NCI-H1048 (cell line): ENCODE data around the gene RPS6KA2.
"Not testable (repeated sequence)": the region's sequence is repeated elsewhere in the genome, so short reads cannot be mapped to it uniquely, and the experiment has no call there.

Experiments
- DNase-seq: peaks from one replicate; lab custom pipeline; 2025; lab: John Stamatoyannopoulos, UW

The RPS6KA2 gene

DNA sequence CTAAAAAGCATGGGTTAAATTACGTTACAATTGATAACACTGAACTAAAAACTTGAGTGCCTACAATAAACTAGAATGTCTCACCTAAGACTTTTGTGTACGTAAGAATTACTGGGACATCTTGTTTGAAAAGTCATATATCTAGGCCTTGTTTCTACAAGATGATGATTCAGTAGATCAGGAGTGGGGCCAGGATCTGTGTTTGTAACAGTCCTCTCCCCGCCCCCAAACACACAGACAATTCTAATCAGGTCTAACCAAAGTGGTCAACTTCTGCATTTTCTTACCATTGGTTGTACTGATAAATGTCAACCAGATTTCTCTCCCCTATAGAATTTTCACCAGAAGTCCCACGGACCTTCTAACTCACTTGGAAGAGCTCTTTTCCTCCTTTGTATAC, 97.5 kb downstream of the RPS6KA2 start:
- no peak for DNase-seq

DNA sequence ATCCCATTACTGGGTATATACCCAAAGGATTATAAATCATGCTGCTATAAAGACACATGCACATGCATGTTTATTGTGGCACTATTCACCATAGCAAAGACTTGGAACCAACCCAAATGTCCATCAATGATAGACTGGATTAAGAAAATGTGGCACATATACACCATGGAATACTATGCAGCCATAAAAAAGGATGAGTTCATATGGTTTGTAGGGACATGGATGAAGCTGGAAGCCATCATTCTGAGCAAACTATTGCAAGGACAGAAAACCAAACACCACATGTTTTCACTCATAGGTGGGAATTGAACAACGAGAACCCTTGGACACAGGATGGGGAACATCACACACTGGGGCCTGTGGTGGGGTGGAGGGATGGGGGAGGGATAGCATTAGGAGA, 98.0 kb downstream of the RPS6KA2 start:
- DNase-seq: not testable (repeated sequence)

GRCh38 chr6:166527849-166528248, 99.2 kb downstream of the RPS6KA2 start:
- DNase-seq: no peak

DNA sequence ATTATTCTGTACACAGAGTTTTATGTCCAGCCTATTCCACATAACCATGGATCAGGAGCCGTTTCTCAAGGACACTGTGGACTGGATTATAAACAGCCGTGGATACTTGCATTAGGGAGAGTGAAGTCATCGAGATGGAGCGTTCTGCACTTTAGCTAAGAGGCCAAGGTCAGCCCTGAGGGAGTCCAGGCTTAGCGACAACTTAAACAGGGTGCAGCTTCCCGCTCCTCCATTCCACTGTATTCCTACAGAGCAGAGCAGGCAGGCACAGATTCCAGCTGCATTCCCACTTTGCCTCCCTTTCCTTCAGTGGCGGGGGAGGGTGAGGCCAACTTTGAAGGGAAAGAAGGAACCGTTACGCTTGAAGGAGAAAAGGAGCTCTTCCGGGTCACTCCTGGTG, 100.1 kb downstream of the RPS6KA2 start:
- no peak for DNase-seq

DNA sequence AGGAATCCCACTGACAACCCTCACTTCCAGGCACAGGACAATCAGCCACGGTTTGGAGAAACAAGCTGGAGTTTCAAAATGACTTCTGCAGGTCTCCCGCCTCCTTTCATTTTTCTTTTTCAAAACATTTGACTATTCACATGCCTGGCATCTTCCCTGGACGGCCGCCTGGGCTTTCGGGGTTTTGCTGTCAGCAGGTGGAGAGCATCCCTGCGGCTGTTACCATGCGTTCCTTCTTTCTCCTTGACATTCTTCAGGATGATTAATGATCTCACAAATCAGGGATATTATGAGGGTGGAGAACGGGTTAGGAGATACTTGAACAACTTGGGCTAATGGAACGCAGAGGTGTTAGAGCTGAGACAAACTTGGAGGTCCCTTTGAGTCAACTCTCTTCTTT, 101.5 kb downstream of the RPS6KA2 start:
- no peak for DNase-seq

DNA sequence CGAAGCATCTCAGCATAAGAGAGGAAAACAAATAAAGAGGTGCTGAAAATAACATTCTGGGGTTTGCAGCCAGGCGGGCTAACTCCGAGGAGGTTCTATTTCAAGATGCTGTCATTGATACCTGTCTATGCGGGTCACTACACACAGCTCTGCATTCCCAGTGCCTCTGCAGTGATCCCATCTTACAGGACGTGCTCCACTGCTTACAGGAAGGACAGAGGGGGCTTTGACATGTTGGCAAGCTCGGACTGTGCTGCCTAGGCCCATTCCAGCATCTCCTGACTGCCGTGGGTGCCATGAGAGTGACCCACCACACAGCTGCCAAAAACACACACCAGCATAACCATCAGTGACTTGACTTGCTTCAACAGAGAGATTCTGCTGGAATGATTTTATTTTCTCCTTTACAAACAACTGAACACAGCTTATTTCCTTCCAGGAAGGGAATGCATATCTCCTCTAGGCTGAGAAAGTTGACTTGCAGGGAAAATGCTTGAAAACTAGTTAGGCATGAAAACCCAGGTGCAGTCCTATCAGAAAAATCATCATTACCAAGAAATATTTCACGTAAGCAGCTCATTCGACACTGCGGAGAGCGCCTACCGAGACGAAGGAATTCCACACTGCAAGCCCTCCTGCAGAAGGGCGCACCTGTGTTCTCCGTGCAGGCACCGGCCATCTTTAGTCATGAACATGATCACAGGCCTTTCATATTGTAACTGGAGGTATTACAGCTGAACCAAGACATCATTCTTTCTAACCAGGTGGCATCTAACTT, 103.1 kb downstream of the RPS6KA2 start:
- no peak for DNase-seq

DNA sequence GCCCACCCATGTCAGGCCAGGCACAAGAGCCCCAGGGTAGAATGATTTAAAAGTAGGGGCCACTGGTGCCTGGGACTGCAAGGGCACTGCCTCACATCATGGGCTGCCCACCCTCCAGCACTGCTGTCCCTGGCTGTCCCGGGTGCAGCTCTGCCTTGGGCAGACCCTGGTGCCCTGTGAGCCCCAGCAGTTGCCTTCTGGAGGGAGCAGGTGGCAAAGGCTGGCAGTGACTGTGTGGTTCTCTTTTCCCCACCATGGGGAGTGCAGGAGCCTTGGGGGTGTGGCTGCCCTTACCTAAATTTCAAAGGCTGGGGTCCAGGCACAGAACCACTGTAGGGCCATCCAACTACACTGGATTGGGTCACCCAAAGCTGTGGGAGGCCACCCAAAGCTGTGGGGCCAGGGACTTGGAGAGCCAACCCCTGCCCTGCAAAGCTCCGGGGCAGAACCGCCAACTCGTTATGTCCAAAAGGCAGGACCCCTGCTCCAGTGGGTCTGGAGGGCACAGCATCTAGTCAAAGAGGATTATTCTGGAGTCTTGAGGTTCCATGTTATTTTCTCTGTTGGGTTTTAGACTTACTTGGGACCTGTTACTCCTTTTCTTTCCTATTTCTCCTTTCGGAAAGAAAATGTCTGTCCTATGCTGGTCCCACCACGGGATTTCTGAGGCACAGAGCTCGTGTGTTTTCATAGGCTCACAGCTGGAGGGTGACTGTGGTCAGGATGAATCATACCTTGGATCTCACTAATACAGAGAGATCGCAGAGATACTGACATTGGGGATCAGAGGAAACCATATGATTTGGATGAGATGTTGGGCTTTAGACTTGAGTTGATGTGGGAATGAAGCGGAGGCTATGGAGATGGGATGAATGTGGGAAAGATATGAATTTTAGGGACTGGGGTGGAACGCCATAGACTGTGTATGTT, 105.9 kb downstream of the RPS6KA2 start:
- DNase-seq: no peak

DNA sequence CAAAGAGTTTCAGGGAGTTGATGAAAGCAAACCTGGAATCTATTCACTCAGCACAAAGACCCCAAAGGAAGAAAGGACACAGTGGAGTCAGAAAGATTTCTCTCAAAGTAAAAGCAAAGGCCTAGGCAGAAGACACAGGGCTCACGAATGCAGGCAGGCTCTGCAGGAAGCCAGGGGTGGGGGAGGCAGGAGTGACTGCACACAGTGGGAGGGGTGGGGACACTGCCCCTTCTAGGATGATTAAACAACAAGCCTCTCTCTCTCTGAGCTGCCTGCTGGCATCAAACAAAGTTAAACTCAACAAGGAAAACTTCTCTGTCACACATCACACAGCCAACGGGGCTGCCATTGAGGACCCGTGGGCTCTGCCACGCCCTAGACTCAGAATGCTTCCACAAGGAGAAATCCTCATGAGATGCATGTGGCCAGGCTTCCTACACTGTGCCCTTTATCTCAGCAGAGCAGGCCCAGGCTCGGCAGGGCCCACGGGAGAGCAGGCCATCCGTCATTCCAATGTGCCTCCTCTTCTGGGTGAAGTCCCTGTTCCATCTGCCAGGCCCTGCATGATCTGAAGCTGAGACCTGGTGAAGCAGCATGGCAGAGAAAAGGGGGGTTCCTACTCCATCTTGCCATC, 110.7 kb downstream of the RPS6KA2 start:
- DNase-seq: no peak

DNA sequence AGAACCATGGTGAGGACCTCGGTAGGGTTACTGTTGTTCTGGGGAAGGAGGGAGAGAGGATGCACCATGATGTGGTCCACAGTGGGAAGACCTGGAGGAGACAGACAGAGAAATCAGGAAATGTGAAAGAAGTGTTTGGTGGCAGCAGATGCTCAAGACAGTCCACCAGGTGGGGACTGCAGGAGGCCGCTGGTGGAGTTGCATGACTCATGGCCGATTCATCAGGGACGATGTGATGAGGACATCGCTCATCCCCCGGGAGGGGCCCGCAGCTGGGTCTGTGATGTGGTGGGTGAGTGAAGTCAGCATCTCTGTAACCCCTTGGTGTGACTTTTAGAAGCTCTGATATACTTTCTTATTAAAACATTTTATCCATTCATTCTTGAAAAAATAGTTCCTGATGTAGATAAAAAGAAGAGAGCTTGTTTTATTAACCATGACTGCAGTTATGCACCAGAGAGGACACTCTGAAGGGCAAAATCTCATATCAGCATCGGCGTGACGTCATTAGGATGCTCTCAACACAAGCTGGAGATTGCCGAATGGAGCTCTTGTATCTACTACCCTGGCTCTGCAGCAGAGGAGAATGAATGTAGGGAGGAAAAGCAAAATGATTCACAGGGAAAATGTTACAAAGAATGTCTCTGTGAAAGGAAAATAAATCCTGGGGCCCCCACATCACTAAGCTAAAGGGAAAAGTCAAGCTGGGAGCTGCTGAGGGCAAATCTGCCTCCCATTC, 111.8 kb downstream of the RPS6KA2 start:
- no peak for DNase-seq

- DNase-seq: no peak
These were observed 112.9 kb downstream of the RPS6KA2 start for GRCh38 chr6:166514196-166514595.

DNA sequence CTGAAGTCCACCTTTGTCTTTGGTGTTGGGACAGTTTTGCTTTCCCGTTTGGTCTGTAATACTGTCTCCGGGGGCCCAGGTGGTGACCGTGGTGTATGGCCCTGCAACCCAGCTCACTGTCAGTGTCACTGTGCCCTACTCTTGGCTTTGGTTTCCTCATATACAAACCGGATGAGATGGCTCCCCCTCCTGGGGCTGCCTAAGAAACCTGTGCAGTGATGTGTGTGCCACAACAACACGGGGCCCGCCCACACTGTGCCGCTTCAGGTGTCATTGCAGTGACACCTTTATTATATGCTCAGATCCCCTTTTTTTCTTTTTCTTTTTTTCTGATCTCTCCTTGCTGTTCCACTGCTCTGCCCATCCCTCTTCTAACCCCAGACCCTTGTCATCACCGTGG, 114.5 kb downstream of the RPS6KA2 start:
- DNase-seq: no peak

DNA sequence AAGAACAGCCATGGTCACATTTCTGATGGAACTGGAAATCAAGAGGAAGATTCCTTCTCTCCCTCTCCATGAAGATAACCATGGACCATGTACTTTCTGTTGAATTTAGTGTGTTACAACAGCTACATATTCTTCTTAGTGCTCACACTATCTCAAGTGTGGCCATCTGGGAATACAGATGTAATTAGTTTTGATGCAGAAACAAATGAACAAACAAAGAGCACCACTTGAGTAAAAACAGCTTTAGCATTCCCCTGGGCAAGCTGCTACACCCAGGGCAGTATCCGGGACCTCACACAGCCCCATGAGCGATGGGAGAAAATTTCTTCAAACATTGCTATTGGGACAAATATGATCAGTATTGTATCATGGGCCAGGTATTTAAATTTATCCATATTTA, 115.7 kb downstream of the RPS6KA2 start:
- no peak for DNase-seq

DNA sequence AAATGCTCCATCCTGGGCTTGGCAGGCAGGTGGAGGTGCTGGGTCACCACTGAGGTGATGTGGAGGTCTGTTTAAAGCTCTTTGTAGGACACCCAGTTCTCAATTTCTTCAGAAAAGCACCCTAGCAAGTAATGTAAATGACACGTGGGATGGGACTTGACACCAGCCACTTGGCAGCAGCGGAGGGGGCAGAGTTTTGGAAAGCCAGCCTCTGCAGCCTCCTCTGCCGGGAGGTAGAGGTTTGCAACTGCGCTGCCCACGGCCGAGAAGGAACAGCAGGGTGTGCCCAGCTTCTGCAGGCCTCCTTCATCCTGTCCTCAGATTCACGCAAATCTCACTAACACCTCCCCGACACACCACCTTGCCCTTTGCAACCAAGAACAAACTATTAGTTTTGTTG, 117.9 kb downstream of the RPS6KA2 start:
- DNase-seq: no peak

DNA sequence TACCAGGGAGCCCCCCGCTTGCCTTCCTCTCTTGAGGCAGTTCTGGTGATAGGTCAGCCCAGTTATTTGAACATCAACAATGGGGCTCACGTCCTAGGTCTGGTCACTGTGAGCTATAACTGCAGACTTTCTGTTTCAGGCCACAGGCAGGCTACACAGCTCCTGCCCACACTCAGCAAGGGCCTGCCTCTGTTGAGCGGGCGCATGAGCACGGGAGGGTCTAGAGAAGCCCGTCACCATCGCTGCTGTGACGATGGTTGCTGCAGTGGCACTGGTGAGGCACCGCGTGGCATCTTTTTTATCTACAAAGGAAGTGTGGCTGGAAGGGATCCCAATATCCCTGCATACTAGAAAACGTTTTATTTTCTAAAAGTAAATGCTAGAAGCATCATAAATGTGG, 118.3 kb downstream of the RPS6KA2 start:
- no peak for DNase-seq

DNA sequence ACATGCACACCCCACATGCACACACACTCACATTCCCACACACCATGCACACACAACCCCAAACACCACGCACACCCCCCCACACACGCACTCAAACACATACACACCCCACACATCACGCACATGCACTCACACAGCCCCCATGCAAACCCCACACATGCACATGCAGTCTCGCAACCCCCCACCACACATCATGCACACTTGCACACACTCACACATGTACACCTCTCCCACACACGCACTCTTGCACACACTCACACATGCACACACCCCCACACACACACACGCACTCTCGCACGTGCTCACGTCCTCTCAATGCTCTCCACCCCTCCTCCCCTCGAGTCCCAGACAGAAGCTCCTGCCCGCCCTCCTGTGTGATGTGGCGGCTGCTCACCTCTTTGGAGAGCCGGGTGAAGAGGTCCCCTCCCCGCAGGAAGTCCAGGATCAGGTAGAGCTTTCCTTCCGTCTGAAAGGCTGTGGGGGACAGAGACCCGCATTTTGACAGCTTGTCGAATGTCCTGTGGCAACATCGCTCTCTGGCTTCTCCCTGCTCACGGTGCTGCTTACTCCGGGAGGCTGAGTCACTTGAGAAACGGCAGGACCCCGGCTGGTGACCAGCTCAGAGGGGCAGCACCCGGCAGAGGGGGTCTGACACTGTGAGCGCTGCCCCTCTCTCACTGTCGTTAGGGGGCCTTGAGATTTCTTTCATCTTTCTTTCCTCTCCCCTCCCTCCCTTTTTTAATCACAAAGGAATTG, 119.1 kb downstream of the RPS6KA2 start:
- DNase-seq: no peak

DNA sequence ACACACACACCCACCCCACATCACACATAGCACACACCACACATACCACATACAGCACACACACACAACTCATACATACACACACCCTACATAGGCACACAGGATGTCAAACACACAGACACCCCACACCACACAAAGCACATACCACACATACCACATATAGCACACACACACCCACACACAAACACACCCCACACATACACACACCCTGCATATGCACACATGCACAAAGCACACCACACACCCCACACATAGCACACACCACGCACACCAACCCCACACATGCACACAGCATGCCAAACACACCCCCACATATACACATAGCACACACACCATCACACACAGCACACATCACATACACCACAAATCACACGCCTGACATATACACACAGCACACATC, 119.7 kb downstream of the RPS6KA2 start:
- no peak for DNase-seq

- no peak for DNase-seq
These were observed 121.7 kb downstream of the RPS6KA2 start for GRCh38 chr6:166505133-166505905.

GRCh38 chr6:166504100-166504499, 123.0 kb downstream of the RPS6KA2 start:
- no peak for DNase-seq

GRCh38 chr6:166503167-166503744, 123.8 kb downstream of the RPS6KA2 start:
- no peak for DNase-seq

DNA sequence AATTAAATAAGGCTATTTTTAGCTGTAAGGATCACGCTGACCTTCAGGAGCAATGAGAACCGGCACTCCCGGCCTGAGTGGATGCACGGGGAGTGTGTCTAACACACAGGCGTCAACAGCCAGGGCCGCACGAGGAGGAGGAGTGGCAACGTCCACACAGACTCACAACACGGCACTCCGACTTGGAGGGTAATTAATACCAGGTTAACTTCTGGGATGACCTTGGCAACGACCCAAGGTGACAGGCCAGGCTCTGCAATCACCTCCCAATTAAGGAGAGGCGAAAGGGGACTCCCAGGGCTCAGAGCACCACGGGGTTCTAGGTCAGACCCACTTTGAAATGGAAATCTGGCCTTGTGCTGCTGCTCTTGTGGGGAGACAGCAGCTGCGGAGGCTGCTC, 124.6 kb downstream of the RPS6KA2 start:
- DNase-seq: no peak
